Measurements from ENCODE around the gene DIP2A.
"Not testable (repeated sequence)": the region's sequence is repeated elsewhere in the genome, so short reads cannot be mapped to it uniquely, and the experiment has no call there.

The DIP2A gene

GRCh38 chr21:46527393-46527792 lies 68.7 kb downstream of the DIP2A start:
- H4K91ac ChIP-seq (ENCODE audit: low read length); H3K23ac ChIP-seq (ENCODE audit: low read length in 2 of 2); H3K9me3 ChIP-seq (ENCODE audit: control insufficient read depth, low read length); H3K18ac ChIP-seq (ENCODE audit: low read depth in 1 of 2, low read length in 2 of 2); H3K27me3 ChIP-seq (ENCODE audit: control insufficient read depth in 1 of 2, insufficient read depth in 1 of 2, low read length in 2 of 2); H3K4me2 ChIP-seq (ENCODE audit: low read length, poor library complexity, severe bottlenecking); H3K4me3 ChIP-seq (ENCODE audit: insufficient read depth in 1 of 2, low read depth in 1 of 2, low read length in 2 of 2); DNase-seq; H3K4ac ChIP-seq (ENCODE audit: low read depth in 1 of 2, low read length in 2 of 2); H3K27ac ChIP-seq (ENCODE audit: low read length, poor library complexity, severe bottlenecking); H2AK5ac ChIP-seq (ENCODE audit: low read length, severe bottlenecking); H3K14ac ChIP-seq (ENCODE audit: low read length in 2 of 2); H2BK120ac ChIP-seq (ENCODE audit: low read depth, low read length); H4K8ac ChIP-seq (ENCODE audit: low read length); H2AFZ ChIP-seq (ENCODE audit: low read depth, low read length); H3K4me1 ChIP-seq (ENCODE audit: control insufficient read depth, insufficient read depth, low read depth, low read length); H3K9ac ChIP-seq (ENCODE audit: low read length); H2BK12ac ChIP-seq (ENCODE audit: low read length in 2 of 2); H2BK15ac ChIP-seq (ENCODE audit: low read depth, poor library complexity, severe bottlenecking); H2BK5ac ChIP-seq (ENCODE audit: low read depth, low read length, poor library complexity, severe bottlenecking): not testable (repeated sequence)
- Histone ChIP-seq H3K79me1 (replicated peaks; ENCODE audit: low read length, poor library complexity, severe bottlenecking) (peaks cover 22% of the 10 kb centered on the region), H3K36me3 (ENCODE audit: control insufficient read depth in 1 of 2, insufficient read depth in 2 of 2, low read depth in 1 of 2, low read length in 2 of 2) (peaks cover 7 to 40% of the 10 kb centered on the region in 2 experiments)
- WGBS: 86% methylated on average over 8 of the region's 8 CpGs

- Histone ChIP-seq H4K91ac (ENCODE audit: low read length) (no peak overlapping the region), H3K9ac (ENCODE audit: low read length) (no peak overlapping the region), H3K4me1 (ENCODE audit: control insufficient read depth, insufficient read depth, low read depth, low read length) (peaks cover 3% of the 10 kb centered on the region), H3K23ac (ENCODE audit: low read length in 2 of 2) (no peak overlapping the region), H2BK120ac (ENCODE audit: low read depth, low read length) (no peak overlapping the region), H3K79me1 (replicated peaks; ENCODE audit: low read length, poor library complexity, severe bottlenecking) (peaks cover 20% of the 10 kb centered on the region), H3K36me3 (ENCODE audit: control insufficient read depth in 1 of 2, insufficient read depth in 2 of 2, low read depth in 1 of 2, low read length in 2 of 2) (peaks cover 7 to 43% of the 10 kb centered on the region in 2 experiments), H3K27ac (ENCODE audit: low read length, poor library complexity, severe bottlenecking) (no peak overlapping the region), H3K14ac (ENCODE audit: low read length in 2 of 2) (no peak overlapping the region), H2AFZ (ENCODE audit: low read depth, low read length) (no peak overlapping the region), H2BK5ac (ENCODE audit: low read depth, low read length, poor library complexity, severe bottlenecking) (no peak overlapping the region), H3K27me3 (ENCODE audit: control insufficient read depth in 1 of 2, insufficient read depth in 1 of 2, low read length in 2 of 2) (no peaks in the 10 kb centered on the region), H3K4me3 (ENCODE audit: insufficient read depth in 1 of 2, low read depth in 1 of 2, low read length in 2 of 2) (no peak overlapping the region), H4K8ac (ENCODE audit: low read length) (no peak overlapping the region), H3K4me2 (ENCODE audit: low read length, poor library complexity, severe bottlenecking) (no peak overlapping the region), H3K9me3 (ENCODE audit: control insufficient read depth, low read length) (no peaks in the 10 kb centered on the region), H2AK5ac (ENCODE audit: low read length, severe bottlenecking) (no peak overlapping the region), H2BK15ac (ENCODE audit: low read depth, poor library complexity, severe bottlenecking) (no peak overlapping the region), H3K4ac (ENCODE audit: low read depth in 1 of 2, low read length in 2 of 2) (no peak overlapping the region), H3K18ac (ENCODE audit: low read depth in 1 of 2, low read length in 2 of 2) (no peak overlapping the region), H2BK12ac (ENCODE audit: low read length in 2 of 2) (no peak overlapping the region)
- WGBS: 98% methylated on average over 2 of the region's 4 CpGs
- DNase-seq: no peak
Measured at GRCh38 chr21:46527801-46528200, 69.1 kb downstream of the DIP2A start.

- H2BK120ac ChIP-seq (ENCODE audit: low read depth, low read length): no peak overlapping the region
- peaks cover 31 to 66% of the 10 kb centered on the region in 2 experiments for H3K36me3 ChIP-seq (ENCODE audit: control insufficient read depth in 1 of 2, insufficient read depth in 2 of 2, low read depth in 1 of 2, low read length in 2 of 2)
- DNase-seq: no peak
- H2AK5ac ChIP-seq (ENCODE audit: low read length, severe bottlenecking): no peak overlapping the region
- no peak overlapping the region for H2BK12ac ChIP-seq (ENCODE audit: low read length in 2 of 2)
- no peak overlapping the region for H3K18ac ChIP-seq (ENCODE audit: low read depth in 1 of 2, low read length in 2 of 2)
- H2BK5ac ChIP-seq (ENCODE audit: low read depth, low read length, poor library complexity, severe bottlenecking): no peak overlapping the region
- H3K9me3 ChIP-seq (ENCODE audit: control insufficient read depth, low read length): no peaks in the 10 kb centered on the region
- no peak overlapping the region for H2AFZ ChIP-seq (ENCODE audit: low read depth, low read length)
- H3K14ac ChIP-seq (ENCODE audit: low read length in 2 of 2): no peak overlapping the region
- H2BK15ac ChIP-seq (ENCODE audit: low read depth, poor library complexity, severe bottlenecking): no peak overlapping the region
- H3K4me2 ChIP-seq (ENCODE audit: low read length, poor library complexity, severe bottlenecking): no peak overlapping the region
- H3K9ac ChIP-seq (ENCODE audit: low read length): no peak overlapping the region
- WGBS: 96% methylated on average over 6 of the region's 7 CpGs
- no peak overlapping the region for H4K91ac ChIP-seq (ENCODE audit: low read length)
- H3K23ac ChIP-seq (ENCODE audit: low read length in 2 of 2): no peak overlapping the region
- H3K4ac ChIP-seq (ENCODE audit: low read depth in 1 of 2, low read length in 2 of 2): no peak overlapping the region
- no peak overlapping the region for H4K8ac ChIP-seq (ENCODE audit: low read length)
- peaks cover 17% of the 10 kb centered on the region for H3K79me1 ChIP-seq (replicated peaks; ENCODE audit: low read length, poor library complexity, severe bottlenecking)
- H3K4me3 ChIP-seq (ENCODE audit: insufficient read depth in 1 of 2, low read depth in 1 of 2, low read length in 2 of 2): no peak overlapping the region
- no peak overlapping the region for H3K27ac ChIP-seq (ENCODE audit: low read length, poor library complexity, severe bottlenecking)
- peaks cover 5% of the 10 kb centered on the region for H3K4me1 ChIP-seq (ENCODE audit: control insufficient read depth, insufficient read depth, low read depth, low read length)
- H3K27me3 ChIP-seq (ENCODE audit: control insufficient read depth in 1 of 2, insufficient read depth in 1 of 2, low read length in 2 of 2): no peaks in the 10 kb centered on the region
Measured at GRCh38 chr21:46532080-46532479, 73.4 kb downstream of the DIP2A start.

- H3K79me1 ChIP-seq (replicated peaks; ENCODE audit: low read length, poor library complexity, severe bottlenecking): peaks cover 12% of the 10 kb centered on the region
- no peaks in the 10 kb centered on the region for H3K27me3 ChIP-seq (ENCODE audit: control insufficient read depth in 1 of 2, insufficient read depth in 1 of 2, low read length in 2 of 2)
- H4K91ac ChIP-seq (ENCODE audit: low read length): no peak overlapping the region
- no peak overlapping the region for H2AK5ac ChIP-seq (ENCODE audit: low read length, severe bottlenecking)
- H3K4me2 ChIP-seq (ENCODE audit: low read length, poor library complexity, severe bottlenecking): no peak overlapping the region
- peaks cover 2% of the 10 kb centered on the region for H3K4me1 ChIP-seq (ENCODE audit: control insufficient read depth, insufficient read depth, low read depth, low read length)
- no peak overlapping the region for H3K27ac ChIP-seq (ENCODE audit: low read length, poor library complexity, severe bottlenecking)
- no peak overlapping the region for H3K14ac ChIP-seq (ENCODE audit: low read length in 2 of 2)
- no peak overlapping the region for H3K23ac ChIP-seq (ENCODE audit: low read length in 2 of 2)
- no peak overlapping the region for H3K9ac ChIP-seq (ENCODE audit: low read length)
- H3K36me3 ChIP-seq (ENCODE audit: control insufficient read depth in 1 of 2, insufficient read depth in 2 of 2, low read depth in 1 of 2, low read length in 2 of 2): peaks cover 69 to 87% of the 10 kb centered on the region in 2 experiments
- no peak overlapping the region for H3K18ac ChIP-seq (ENCODE audit: low read depth in 1 of 2, low read length in 2 of 2)
- no peak overlapping the region for H2BK12ac ChIP-seq (ENCODE audit: low read length in 2 of 2)
- no peaks in the 10 kb centered on the region for H3K9me3 ChIP-seq (ENCODE audit: control insufficient read depth, low read length)
- no peak overlapping the region for H2BK120ac ChIP-seq (ENCODE audit: low read depth, low read length)
- DNase-seq: no peak
- no peak overlapping the region for H4K8ac ChIP-seq (ENCODE audit: low read length)
- no peak overlapping the region for H3K4me3 ChIP-seq (ENCODE audit: insufficient read depth in 1 of 2, low read depth in 1 of 2, low read length in 2 of 2)
- no peak overlapping the region for H2BK15ac ChIP-seq (ENCODE audit: low read depth, poor library complexity, severe bottlenecking)
- H3K4ac ChIP-seq (ENCODE audit: low read depth in 1 of 2, low read length in 2 of 2): no peak overlapping the region
- no peak overlapping the region for H2BK5ac ChIP-seq (ENCODE audit: low read depth, low read length, poor library complexity, severe bottlenecking)
- 92% methylated on average over 6 of the region's 6 CpGs for WGBS
- H2AFZ ChIP-seq (ENCODE audit: low read depth, low read length): no peak overlapping the region
Measured at GRCh38 chr21:46537026-46537425, 78.3 kb downstream of the DIP2A start.

All from mesenchymal stem cell (in vitro differentiated cells and primary cell).